Measurements from ENCODE around the gene AXL.

Gene AXL

GRCh38 chr19:41261474-41262190 lies 42.6 kb downstream of the AXL start:
- Histone ChIP-seq H4K91ac (ENCODE audit: low read depth, low read length) (peak overlapping the region; percentile 60), H3K4ac (ENCODE audit: low read depth, low read length) (peak overlapping the region; percentile 30), H2AFZ (ENCODE audit: insufficient read depth, low read length, poor library complexity) (peak overlapping the region; percentile 30), H2BK12ac (ENCODE audit: low read length) (no peak overlapping the region), H3K79me2 (ENCODE audit: control insufficient read depth, insufficient read depth, low read length, poor library complexity) (peaks cover 27% of the 10 kb centered on the region), H3K4me2 (ENCODE audit: low read length) (peak overlapping the region; percentile 95), H4K8ac (ENCODE audit: low read depth, low read length) (peak overlapping the region; percentile 2), H3K14ac (ENCODE audit: low read length) (peak overlapping the region; percentile 8), H3K79me1 (ENCODE audit: low read length) (peaks cover 24% of the 10 kb centered on the region), H2BK5ac (ENCODE audit: low read depth, low read length, poor library complexity) (no peak overlapping the region), H3K4me3 (ENCODE audit: low read depth, low read length) (no peak overlapping the region), H2BK120ac (ENCODE audit: insufficient read depth, low read length, poor library complexity) (no peak overlapping the region), H4K12ac (ENCODE audit: low read depth, low read length) (no peak overlapping the region), H3K9me3 (ENCODE audit: insufficient read depth, low read depth, low read length) (peaks cover 4% of the 10 kb centered on the region), H3K18ac (ENCODE audit: low read length) (no peak overlapping the region), H3K9ac (ENCODE audit: low read length) (no peak overlapping the region), H3K4me1 (ENCODE audit: control insufficient read depth in 1 of 2, insufficient read depth in 2 of 2, low read length in 2 of 2) (peaks cover 4 to 7% of the 10 kb centered on the region in 2 experiments), H3K27ac (ENCODE audit: low read depth, low read length) (peak overlapping the region; percentile 63), H3K23ac (ENCODE audit: low read length) (no peak overlapping the region), H3K27me3 (ENCODE audit: insufficient read depth, low read length) (no peaks in the 10 kb centered on the region), H3K36me3 (ENCODE audit: control insufficient read depth in 1 of 2, insufficient read depth in 2 of 2, low read length in 2 of 2) (peaks cover 27 to 28% of the 10 kb centered on the region in 2 experiments), H2AK5ac (ENCODE audit: low read length) (peak overlapping the region; percentile 13)
- no CpG with 5 or more reads among the region's 10 CpGs for WGBS (ENCODE audit: extremely low coverage, insufficient coverage, insufficient read length)
- no peak for DNase-seq

GRCh38 chr19:41263042-41263849 lies 44.2 kb downstream of the AXL start:
- DNase-seq: peak; percentile 68 to 76
- Histone ChIP-seq H3K4ac (ENCODE audit: low read depth, low read length) (peak overlapping the region; percentile 57), H3K79me1 (ENCODE audit: low read length) (peaks cover 24% of the 10 kb centered on the region), H3K27me3 (ENCODE audit: insufficient read depth, low read length) (no peaks in the 10 kb centered on the region), H2BK120ac (ENCODE audit: insufficient read depth, low read length, poor library complexity) (peak overlapping the region; percentile 5), H3K4me1 (ENCODE audit: control insufficient read depth in 1 of 2, insufficient read depth in 2 of 2, low read length in 2 of 2) (peaks cover 6 to 9% of the 10 kb centered on the region in 2 experiments), H3K4me3 (ENCODE audit: low read depth, low read length) (peak overlapping the region; percentile 75), H3K4me2 (ENCODE audit: low read length) (peak overlapping the region; percentile 95), H3K9ac (ENCODE audit: low read length) (peak overlapping the region; percentile 88), H3K14ac (ENCODE audit: low read length) (peak overlapping the region; percentile 40), H4K8ac (ENCODE audit: low read depth, low read length) (peak overlapping the region; percentile 25), H3K36me3 (ENCODE audit: control insufficient read depth in 1 of 2, insufficient read depth in 2 of 2, low read length in 2 of 2) (peaks cover 20 to 24% of the 10 kb centered on the region in 2 experiments), H2AFZ (ENCODE audit: insufficient read depth, low read length, poor library complexity) (peak overlapping the region; percentile 2), H3K27ac (ENCODE audit: low read depth, low read length) (peak overlapping the region; percentile 89), H3K23ac (ENCODE audit: low read length) (no peak overlapping the region), H4K12ac (ENCODE audit: low read depth, low read length) (peak overlapping the region; percentile 33), H3K79me2 (ENCODE audit: control insufficient read depth, insufficient read depth, low read length, poor library complexity) (peaks cover 36% of the 10 kb centered on the region), H3K18ac (ENCODE audit: low read length) (peak overlapping the region; percentile 13), H2AK5ac (ENCODE audit: low read length) (peak overlapping the region; percentile 76), H2BK12ac (ENCODE audit: low read length) (no peak overlapping the region), H4K91ac (ENCODE audit: low read depth, low read length) (peak overlapping the region; percentile 93), H2BK5ac (ENCODE audit: low read depth, low read length, poor library complexity) (peak overlapping the region; percentile 66), H3K9me3 (ENCODE audit: insufficient read depth, low read depth, low read length) (peaks cover 2% of the 10 kb centered on the region)
- no CpG with 5 or more reads among the region's 46 CpGs for WGBS (ENCODE audit: extremely low coverage, insufficient coverage, insufficient read length)

GRCh38 chr19:41263850-41264580 lies 45.0 kb downstream of the AXL start, which contains the start of gene HNRNPUL1:
Gene HNRNPUL1 (plus strand): TSS chr19:41264372. CDS start chr19:41264504, 132 bp downstream.
- Histone ChIP-seq H2AK5ac (ENCODE audit: low read length) (peak within 1 kb of the TSS; percentile 99), H3K23ac (ENCODE audit: low read length) (no peak within 1 kb of the TSS), H2BK120ac (ENCODE audit: insufficient read depth, low read length, poor library complexity) (peak within 1 kb of the TSS; percentile 99), H3K4me3 (ENCODE audit: low read depth, low read length) (peak within 1 kb of the TSS; percentile 92), H4K12ac (ENCODE audit: low read depth, low read length) (peak within 1 kb of the TSS; percentile 100), H2AFZ (ENCODE audit: insufficient read depth, low read length, poor library complexity) (peak within 1 kb of the TSS; percentile 94), H3K4me2 (ENCODE audit: low read length) (peak within 1 kb of the TSS; percentile 95), H3K9ac (ENCODE audit: low read length) (peak within 1 kb of the TSS; percentile 100), H4K8ac (ENCODE audit: low read depth, low read length) (peak within 1 kb of the TSS; percentile 99), H3K4ac (ENCODE audit: low read depth, low read length) (peak within 1 kb of the TSS; percentile 100), H3K79me2 (ENCODE audit: control insufficient read depth, insufficient read depth, low read length, poor library complexity) (peaks cover 36% of the 10 kb centered on the region), H3K14ac (ENCODE audit: low read length) (peak within 1 kb of the TSS; percentile 100), H3K18ac (ENCODE audit: low read length) (peak within 1 kb of the TSS; percentile 99), H4K91ac (ENCODE audit: low read depth, low read length) (peak within 1 kb of the TSS; percentile 100), H2BK12ac (ENCODE audit: low read length) (peak within 1 kb of the TSS; percentile 74), H3K79me1 (ENCODE audit: low read length) (peaks cover 24% of the 10 kb centered on the region), H3K9me3 (ENCODE audit: insufficient read depth, low read depth, low read length) (peaks cover 2% of the 10 kb centered on the region), H3K27me3 (ENCODE audit: insufficient read depth, low read length) (no peaks in the 10 kb centered on the region), H2BK5ac (ENCODE audit: low read depth, low read length, poor library complexity) (peak within 1 kb of the TSS; percentile 99), H3K27ac (ENCODE audit: low read depth, low read length) (peak within 1 kb of the TSS; percentile 97), H3K4me1 (ENCODE audit: control insufficient read depth in 1 of 2, insufficient read depth in 2 of 2, low read length in 2 of 2) (peaks cover 6 to 9% of the 10 kb centered on the region in 2 experiments), H3K36me3 (ENCODE audit: control insufficient read depth in 1 of 2, insufficient read depth in 2 of 2, low read length in 2 of 2) (peaks cover 19 to 23% of the 10 kb centered on the region in 2 experiments)
- DNase-seq: peak; percentile 100
- no CpG with 5 or more reads among the region's 55 CpGs for WGBS (ENCODE audit: extremely low coverage, insufficient coverage, insufficient read length)

Measured in trophoblast cell (in vitro differentiated cells and primary cell).